Activated CD8-positive, alpha-beta T cell treated with anti-CD3 and anti-CD28 coated beads for 36 hours (primary cell): ENCODE results near the gene RELN. TPM values are rescaled to one million over a fixed set of nuclear protein-coding genes. Genes with fewer than 3 reads are reported as not detected.

Experiments used
- ATAC-seq: fragments of 200-7000 bp; cut with Tn5 transposase; one replicate; pipeline ENCODE4 v1.10.0; 2021; ENCODE audit warnings: mild to moderate bottlenecking, moderate library complexity
- CTCF ChIA-PET: fragments of 350-600 bp; sonication (Branson Sonifier 250); formaldehyde crosslinking; loops from one replicate; lab custom pipeline; 2021; ENCODE audit warnings: antibody characterized with exemption; lab: Charles Lee
- POLR2A ChIA-PET: fragments of 350-600 bp; sonication (Branson Sonifier 250); formaldehyde crosslinking; loops from one replicate; lab custom pipeline; 2021; ENCODE audit warnings: antibody characterized with exemption; lab: Charles Lee
- DNase-seq: peaks from one replicate; pipeline ENCODE4 v3.0.0-alpha.2; 2020
- H3K27ac Mint-ChIP-seq: one replicate; pipeline ENCODE4 v1.8.0; 2021; ENCODE audit warnings: mild to moderate bottlenecking, mixed read lengths
- H3K27me3 Mint-ChIP-seq: one replicate; pipeline ENCODE4 v1.8.0; 2021; ENCODE audit warnings: mixed read lengths
- H3K36me3 Mint-ChIP-seq: one replicate; pipeline ENCODE4 v1.8.0; 2021; ENCODE audit warnings: low read depth, mixed read lengths
- H3K4me1 Mint-ChIP-seq: one replicate; pipeline ENCODE4 v1.8.0; 2021; ENCODE audit warnings: low read depth, mixed read lengths
- H3K4me3 Mint-ChIP-seq: one replicate; pipeline ENCODE4 v1.8.0; 2021; ENCODE audit warnings: mild to moderate bottlenecking, moderate library complexity, mixed read lengths
- H3K9me3 Mint-ChIP-seq: one replicate; pipeline ENCODE4 v1.8.0; 2021; ENCODE audit warnings: mixed read lengths
- intact Hi-C: fragments of 100-400 bp; cut with micrococcal nuclease; formaldehyde crosslinking; loops from one replicate; pipeline ENCODE4 v1.10.0; 2022
- total RNA-seq, 2 experiments: library from RNA; stranded (reverse); gene quantifications; one replicate each; pipeline ENCODE4 v1.2.3, GENCODE V29; 2021
- TF ChIP-seq, protein P1 (sequence below): fragments of 200-600 bp; IDR thresholded peaks from one replicate; pipeline ENCODE4 v1.8.0; 2022; ENCODE audit warnings: antibody characterized with exemption, mild to moderate bottlenecking

RELN gene
- total RNA-seq, 2 experiments from 2014 or later, result not detected

GRCh38 chr7:103598326-103598905, 391.0 kb downstream of the RELN start:
- Mint-ChIP-seq H3K36me3 (no peaks in the 10 kb centered on the region), H3K4me1 (no peaks in the 10 kb centered on the region), H3K27ac (no peak overlapping the region), H3K27me3 (peaks cover 14% of the 10 kb centered on the region), H3K4me3 (no peak overlapping the region), H3K9me3 (no peaks in the 10 kb centered on the region)
- intact Hi-C loops, result no loop called here
- TF ChIP-seq, protein P1, sequence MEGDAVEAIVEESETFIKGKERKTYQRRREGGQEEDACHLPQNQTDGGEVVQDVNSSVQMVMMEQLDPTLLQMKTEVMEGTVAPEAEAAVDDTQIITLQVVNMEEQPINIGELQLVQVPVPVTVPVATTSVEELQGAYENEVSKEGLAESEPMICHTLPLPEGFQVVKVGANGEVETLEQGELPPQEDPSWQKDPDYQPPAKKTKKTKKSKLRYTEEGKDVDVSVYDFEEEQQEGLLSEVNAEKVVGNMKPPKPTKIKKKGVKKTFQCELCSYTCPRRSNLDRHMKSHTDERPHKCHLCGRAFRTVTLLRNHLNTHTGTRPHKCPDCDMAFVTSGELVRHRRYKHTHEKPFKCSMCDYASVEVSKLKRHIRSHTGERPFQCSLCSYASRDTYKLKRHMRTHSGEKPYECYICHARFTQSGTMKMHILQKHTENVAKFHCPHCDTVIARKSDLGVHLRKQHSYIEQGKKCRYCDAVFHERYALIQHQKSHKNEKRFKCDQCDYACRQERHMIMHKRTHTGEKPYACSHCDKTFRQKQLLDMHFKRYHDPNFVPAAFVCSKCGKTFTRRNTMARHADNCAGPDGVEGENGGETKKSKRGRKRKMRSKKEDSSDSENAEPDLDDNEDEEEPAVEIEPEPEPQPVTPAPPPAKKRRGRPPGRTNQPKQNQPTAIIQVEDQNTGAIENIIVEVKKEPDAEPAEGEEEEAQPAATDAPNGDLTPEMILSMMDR, result no peak
- POLR2A ChIA-PET, result no interaction called here
- ATAC-seq (no peak), DNase-seq (no peak)
- CTCF ChIA-PET, result no interaction called here

GRCh38 chr7:103597606-103598005, 391.9 kb downstream of the RELN start:
- ATAC-seq (no peak), DNase-seq (no peak)
- TF ChIP-seq, protein P1, result no peak
- H3K27ac Mint-ChIP-seq, result no peak overlapping the region
- intact Hi-C loops, result no loop called here
- H3K4me3 Mint-ChIP-seq, result no peak overlapping the region
- H3K9me3 Mint-ChIP-seq, result no peaks in the 10 kb centered on the region
- peaks cover 14% of the 10 kb centered on the region for H3K27me3 Mint-ChIP-seq
- no peaks in the 10 kb centered on the region for H3K36me3 Mint-ChIP-seq
- ChIA-PET CTCF (no interaction called here), POLR2A (no interaction called here)
- no peaks in the 10 kb centered on the region for H3K4me1 Mint-ChIP-seq

DNA sequence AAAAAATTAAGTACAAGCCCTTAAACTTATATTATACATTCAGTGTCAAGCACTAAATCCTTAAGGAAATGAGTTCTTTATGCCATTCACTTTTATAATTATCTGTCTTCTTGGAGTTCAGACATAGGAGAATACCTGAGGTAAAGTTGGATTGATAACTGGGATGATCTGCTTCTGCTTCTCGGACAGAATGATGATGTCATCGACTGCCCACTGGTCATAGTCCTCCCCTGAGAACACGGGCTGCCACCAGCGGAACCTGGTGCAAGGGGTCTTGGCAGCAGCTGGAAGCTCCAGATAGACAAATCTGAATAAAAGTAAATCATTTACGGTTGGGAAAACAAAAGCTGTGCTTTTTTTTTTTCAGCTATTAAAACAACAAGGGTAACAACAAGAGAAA, 395.3 kb downstream of the RELN start:
- no peak for ATAC-seq
- POLR2A ChIA-PET, result no interaction called here
- TF ChIP-seq, protein P1, result no peak
- Mint-ChIP-seq H3K9me3 (no peaks in the 10 kb centered on the region), H3K4me1 (no peaks in the 10 kb centered on the region), H3K36me3 (no peaks in the 10 kb centered on the region), H3K4me3 (no peak overlapping the region), H3K27ac (no peak overlapping the region), H3K27me3 (peaks cover 10% of the 10 kb centered on the region)
- CTCF ChIA-PET, result no interaction called here
- DNase-seq, result no peak
- intact Hi-C loops, result no loop called here

GRCh38 chr7:103593691-103594090, 395.8 kb downstream of the RELN start:
- intact Hi-C loops, result no loop called here
- TF ChIP-seq, protein P1, result no peak
- peaks cover 10% of the 10 kb centered on the region for H3K27me3 Mint-ChIP-seq
- H3K9me3 Mint-ChIP-seq, result no peaks in the 10 kb centered on the region
- ChIA-PET CTCF (no interaction called here), POLR2A (no interaction called here)
- H3K4me1 Mint-ChIP-seq, result no peaks in the 10 kb centered on the region
- no peak overlapping the region for H3K27ac Mint-ChIP-seq
- H3K4me3 Mint-ChIP-seq, result no peak overlapping the region
- DNase-seq (no peak), ATAC-seq (no peak)
- no peaks in the 10 kb centered on the region for H3K36me3 Mint-ChIP-seq

- CTCF ChIA-PET, result no interaction called here
- H3K4me3 Mint-ChIP-seq, result no peak overlapping the region
- no peaks in the 10 kb centered on the region for H3K36me3 Mint-ChIP-seq
- peaks cover 9% of the 10 kb centered on the region for H3K27me3 Mint-ChIP-seq
- ATAC-seq, result no peak
- TF ChIP-seq, protein P1, result no peak
- no peak overlapping the region for H3K27ac Mint-ChIP-seq
- no peaks in the 10 kb centered on the region for H3K9me3 Mint-ChIP-seq
- intact Hi-C loops, result no loop called here
- H3K4me1 Mint-ChIP-seq, result no peaks in the 10 kb centered on the region
- DNase-seq, result no peak
- POLR2A ChIA-PET, result no interaction called here
Observed at GRCh38 chr7:103592844-103593243, 396.6 kb downstream of the RELN start.
